ENCODE measurements around the gene HDAC11. TPM values are rescaled to one million over a fixed set of nuclear protein-coding genes. Genes with fewer than 3 reads are reported as not detected.

HDAC11 gene
- total and polyA plus RNA-seq, 10 of the 15 experiments (the other 5 are each of a cell fraction or from before 2014, with no cell fraction given), result 0.04 to 0.76 (median 0.22) TPM; not detected in 1

GRCh38 chr3:13508496-13508895 is 28.4 kb downstream of the HDAC11 start (continued):
- TF ChIP-seq RUNX3 (IDR thresholded peaks at IDR 0.05; ENCODE audit: low read length), result no peak
- no peak for TF ChIP-seq NFXL1 (IDR thresholded peaks at IDR 0.05; ENCODE audit: borderline replicate concordance)
- no peak for TF ChIP-seq JUNB (IDR thresholded peaks at IDR 0.05)

DNA sequence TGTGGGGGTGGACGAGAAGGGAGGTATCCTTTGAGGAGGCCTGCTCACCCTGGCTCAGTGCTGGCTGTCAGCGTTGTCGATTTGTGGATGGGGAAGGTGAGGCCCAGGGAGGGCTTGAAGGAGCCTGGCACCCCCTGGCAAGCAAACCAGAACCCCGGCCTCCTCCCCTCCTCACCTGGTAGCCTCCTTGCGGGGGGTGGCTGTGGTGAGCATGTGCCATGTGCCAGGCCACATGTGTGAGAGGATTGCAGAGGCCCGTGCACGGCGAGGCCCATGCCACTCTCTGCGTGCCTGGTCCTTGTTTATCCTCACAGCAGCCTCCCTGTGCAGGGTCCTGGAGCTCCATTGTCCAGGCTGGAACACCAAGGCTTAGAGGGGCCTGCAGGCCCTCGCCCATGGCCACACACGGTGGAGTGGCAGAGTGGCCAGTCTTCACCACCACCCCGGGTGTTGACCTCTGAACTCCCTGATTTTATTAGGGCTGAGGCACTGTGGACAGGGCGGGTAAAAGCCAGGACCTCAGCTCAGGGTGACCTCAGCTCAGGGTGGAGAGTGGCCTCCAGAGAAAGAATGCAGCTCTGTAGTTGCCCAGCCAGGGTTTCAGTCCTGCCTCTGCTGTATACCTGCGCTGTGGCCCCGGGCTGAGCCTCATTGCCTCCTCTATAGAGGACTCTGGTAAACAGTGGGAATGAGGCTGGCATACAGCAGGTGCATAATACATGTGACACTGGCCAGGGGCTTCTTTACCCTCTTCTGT is 29.1 kb downstream of the HDAC11 start:
- Histone ChIP-seq H3K36me3 (ENCODE audit: control insufficient read depth in 2 of 2, insufficient read depth in 2 of 2, low read length in 1 of 2) (no peaks in the 10 kb centered on the region), H3K4me1 (ENCODE audit: control insufficient read depth, insufficient read depth, low read length) (peaks cover 5% of the 10 kb centered on the region; the same call in 1 of the 2 replicates), H3K9ac (ENCODE audit: control insufficient read depth, insufficient read depth, low read length) (no peak overlapping the region), H2AFZ (ENCODE audit: control insufficient read depth, low read depth, low read length) (no peak overlapping the region), H3K9me3 (replicated peaks; ENCODE audit: control insufficient read depth, insufficient read depth, low read length) (no peaks in the 10 kb centered on the region), H3K79me2 (ENCODE audit: control insufficient read depth, insufficient read depth, low read length) (no peaks in the 10 kb centered on the region), H3K4me3 (no peak overlapping the region), H3K27ac (ENCODE audit: control insufficient read depth, insufficient read depth) (no peak overlapping the region), H4K20me1 (ENCODE audit: control insufficient read depth, insufficient read depth) (no peaks in the 10 kb centered on the region), H3K4me2 (ENCODE audit: control insufficient read depth, insufficient read depth) (no peak overlapping the region), H3K27me3 (replicated peaks in 1 of 2; ENCODE audit: control insufficient read depth in 2 of 2, insufficient read depth in 2 of 2, low read length in 1 of 2) (no peaks in the 10 kb centered on the region)
- FAIRE-seq (no peak), DNase-seq (ENCODE audit: low read depth, low spot score) (no peak), ATAC-seq (no peak)
- TF ChIP-seq EP300 (IDR thresholded peaks at IDR 0.05; ENCODE audit: borderline replicate concordance in 1 of 2, control insufficient read depth in 1 of 2, low read depth in 2 of 2, low read length in 2 of 2), result no peak
- no peak for TF ChIP-seq SMAD1 (IDR thresholded peaks at IDR 0.05; ENCODE audit: low read depth, partially characterized antibody)
- TF ChIP-seq MYC (IDR thresholded peaks at IDR 0.05; ENCODE audit: insufficient read depth, insufficient read length, insufficient replicate concordance, low read length, severe bottlenecking), result no peak
- no peak for TF ChIP-seq NR2C1 (IDR thresholded peaks at IDR 0.05)
- TF ChIP-seq ASH2L (IDR thresholded peaks at IDR 0.05; ENCODE audit: borderline replicate concordance, low read depth), result no peak
- no peak for TF ChIP-seq YBX1 (IDR thresholded peaks at IDR 0.05)
- no peak for TF ChIP-seq BCL11A (IDR thresholded peaks at IDR 0.05; ENCODE audit: low read depth, low read length)
- TF ChIP-seq HDGF (IDR thresholded peaks at IDR 0.05), result no peak
- no peak for TF ChIP-seq MYB (IDR thresholded peaks at IDR 0.05; ENCODE audit: borderline replicate concordance, low read depth, low read length)
- TF ChIP-seq E2F8 (IDR thresholded peaks at IDR 0.05; ENCODE audit: low read depth, partially characterized antibody), result no peak
- TF ChIP-seq POLR2AphosphoS2 (IDR thresholded peaks at IDR 0.05; ENCODE audit: low read depth, low read length), result no peak
- TF ChIP-seq TAF1 (IDR thresholded peaks at IDR 0.05; ENCODE audit: borderline replicate concordance, low read depth, low read length), result no peak
- TF ChIP-seq HDAC6 (IDR thresholded peaks at IDR 0.05; ENCODE audit: unreplicated experiment), result no peak
- POLR2A ChIA-PET, result no interaction called here
- WGBS (ENCODE audit: insufficient coverage, insufficient replicate concordance, low lambda C conversion rate, missing lambda C conversion rate), result 34% methylated on average over 15 of the region's 15 CpGs
- no TSS peak for BruUV-seq (replicated peaks)
- intact Hi-C loops (cut with micrococcal nuclease; ENCODE audit: unreplicated experiment), result no loop called here
- in situ Hi-C loops (cut with MboI), result no loop called here
- SMC1A ChIA-PET (ENCODE audit: uncharacterized antibody, unreplicated experiment), result no interaction called here
- CTCF ChIA-PET, result no interaction called here
- RAD21 ChIA-PET (ENCODE audit: unreplicated experiment), result no interaction called here
